ENCODE data around the gene KCTD15.

Gene KCTD15

GRCh38 chr19:33772858-33773180, 23.9 kb upstream of the KCTD15 start:
- Histone ChIP-seq H2AFZ (ENCODE audit: low read length) (no peak overlapping the region), H3K9me3 (ENCODE audit: insufficient read depth, low read depth, low read length) (no peaks in the 10 kb centered on the region), H3K4me3 (ENCODE audit: low read length, poor library complexity, severe bottlenecking) (no peak overlapping the region), H3K9me2 (replicated peaks; ENCODE audit: low read depth, low read length) (no peaks in the 10 kb centered on the region), H3K9ac (ENCODE audit: low read depth, low read length, poor library complexity, severe bottlenecking) (no peak overlapping the region), H4K20me1 (ENCODE audit: insufficient read depth, low read length, poor library complexity, severe bottlenecking) (no peaks in the 10 kb centered on the region), H3K27me3 (ENCODE audit: insufficient read depth, low read length, poor library complexity, severe bottlenecking) (no peaks in the 10 kb centered on the region), H3K36me3 (ENCODE audit: insufficient read depth, low read length) (no peaks in the 10 kb centered on the region), H3K4me2 (ENCODE audit: low read depth, low read length, poor library complexity, severe bottlenecking) (no peak overlapping the region), H3K79me2 (ENCODE audit: insufficient read depth, low read length) (no peaks in the 10 kb centered on the region), H3F3A (ENCODE audit: low read depth) (no peaks in the 10 kb centered on the region), H3K4me1 (ENCODE audit: insufficient read depth, low read length, poor library complexity, severe bottlenecking) (no peaks in the 10 kb centered on the region)
- TF ChIP-seq CTCF (conservative IDR thresholded peaks at IDR 0.05; ENCODE audit: low read length) (no peak), EZH2phosphoT487 (IDR thresholded peaks at IDR 0.05; ENCODE audit: borderline replicate concordance) (no peak)

- H3F3A ChIP-seq (ENCODE audit: low read depth) = no peaks in the 10 kb centered on the region
- H4K20me1 ChIP-seq (ENCODE audit: insufficient read depth, low read length, poor library complexity, severe bottlenecking) = no peaks in the 10 kb centered on the region
- no peaks in the 10 kb centered on the region for H3K79me2 ChIP-seq (ENCODE audit: insufficient read depth, low read length)
- H3K36me3 ChIP-seq (ENCODE audit: insufficient read depth, low read length) = no peaks in the 10 kb centered on the region
- no peak overlapping the region for H3K4me3 ChIP-seq (ENCODE audit: low read length, poor library complexity, severe bottlenecking)
- H3K9me2 ChIP-seq (replicated peaks; ENCODE audit: low read depth, low read length) = no peaks in the 10 kb centered on the region
- no peaks in the 10 kb centered on the region for H3K4me1 ChIP-seq (ENCODE audit: insufficient read depth, low read length, poor library complexity, severe bottlenecking)
- no peak overlapping the region for H3K9ac ChIP-seq (ENCODE audit: low read depth, low read length, poor library complexity, severe bottlenecking)
- no peak for TF ChIP-seq CTCF (conservative IDR thresholded peaks at IDR 0.05; ENCODE audit: low read length)
- no peak for TF ChIP-seq EZH2phosphoT487 (IDR thresholded peaks at IDR 0.05; ENCODE audit: borderline replicate concordance)
- no peak overlapping the region for H3K4me2 ChIP-seq (ENCODE audit: low read depth, low read length, poor library complexity, severe bottlenecking)
- no peak overlapping the region for H2AFZ ChIP-seq (ENCODE audit: low read length)
- no peaks in the 10 kb centered on the region for H3K27me3 ChIP-seq (ENCODE audit: insufficient read depth, low read length, poor library complexity, severe bottlenecking)
- H3K9me3 ChIP-seq (ENCODE audit: insufficient read depth, low read depth, low read length) = no peaks in the 10 kb centered on the region
Measured at GRCh38 chr19:33773704-33774624, 22.7 kb upstream of the KCTD15 start.

- TF ChIP-seq EZH2phosphoT487 (IDR thresholded peaks at IDR 0.05; ENCODE audit: borderline replicate concordance) (no peak), CTCF (conservative IDR thresholded peaks at IDR 0.05; ENCODE audit: low read length) (no peak)
- no peak overlapping the region for H3K4me3 ChIP-seq (ENCODE audit: low read length, poor library complexity, severe bottlenecking)
- H3K4me2 ChIP-seq (ENCODE audit: low read depth, low read length, poor library complexity, severe bottlenecking) = no peak overlapping the region
- H3K9ac ChIP-seq (ENCODE audit: low read depth, low read length, poor library complexity, severe bottlenecking) = no peak overlapping the region
- H4K20me1 ChIP-seq (ENCODE audit: insufficient read depth, low read length, poor library complexity, severe bottlenecking) = no peaks in the 10 kb centered on the region
- H3F3A ChIP-seq (ENCODE audit: low read depth) = no peaks in the 10 kb centered on the region
- no peaks in the 10 kb centered on the region for H3K9me3 ChIP-seq (ENCODE audit: insufficient read depth, low read depth, low read length)
- no peaks in the 10 kb centered on the region for H3K27me3 ChIP-seq (ENCODE audit: insufficient read depth, low read length, poor library complexity, severe bottlenecking)
- no peak overlapping the region for H2AFZ ChIP-seq (ENCODE audit: low read length)
- no peaks in the 10 kb centered on the region for H3K79me2 ChIP-seq (ENCODE audit: insufficient read depth, low read length)
- H3K4me1 ChIP-seq (ENCODE audit: insufficient read depth, low read length, poor library complexity, severe bottlenecking) = no peaks in the 10 kb centered on the region
- H3K36me3 ChIP-seq (ENCODE audit: insufficient read depth, low read length) = no peaks in the 10 kb centered on the region
- H3K9me2 ChIP-seq (replicated peaks; ENCODE audit: low read depth, low read length) = no peaks in the 10 kb centered on the region
Measured at GRCh38 chr19:33774751-33775150, 21.9 kb upstream of the KCTD15 start.

All from Loucy (cell line).